HepG2 (cell line): ENCODE data around the gene HOXA4. TPM values are rescaled to one million over a fixed set of nuclear protein-coding genes. Genes with fewer than 3 reads are reported as not detected.

Experiments
- ATAC-seq: fragments of 200-7000 bp; cut with Tn5 transposase; 3 replicates; pipeline ENCODE4 v1.9.1; 2020; ENCODE audit warnings: mild to moderate bottlenecking, moderate library complexity
- BruUV-seq: library from RNA; stranded (reverse); fragments of 400-500 nt; replicated peaks from 2 replicates; lab custom pipeline; 2021; lab: Mats Ljungman, UMichigan
- CTCF ChIA-PET: fragments of 300-600 bp; formaldehyde crosslinking; extraction: SDS; loops from one replicate; lab custom pipeline; 2021; ENCODE audit warnings: low total read pairs, inconsistent platforms, low intra/inter-chr PET ratio; lab: Yijun Ruan, JAX
- POLR2A ChIA-PET: fragments of 350-600 bp; sonication (Branson Sonifier 250); formaldehyde crosslinking; loops from one replicate; lab custom pipeline; 2020; ENCODE audit warnings: antibody characterized with exemption, inconsistent platforms; lab: Yijun Ruan, JAX
- DNase-seq: peaks from one replicate; pipeline ENCODE4 v3.0.0-alpha.2; 2015; ENCODE audit warnings: low spot score
- FAIRE-seq: peaks from 3 replicates; lab custom pipeline; 2011; peaks lifted over from hg19 to GRCh38; lab: Jason Lieb, UNC
- H2AFZ ChIP-seq: one replicate; pipeline ENCODE4 v1.6.1; 2011; ENCODE audit warnings: low read length, inconsistent platforms
- H3K27ac ChIP-seq: fragments of 300-600 bp; 3 replicates; pipeline ENCODE4 v1.8.0; 2011; ENCODE audit warnings: mixed run types, mild to moderate bottlenecking, mixed read lengths, low read length, inconsistent platforms; ENCODE audit not compliant: insufficient read depth; ENCODE audit errors: extremely low read length
- H3K27me3 ChIP-seq, 2 experiments: fragments of 200-600 bp in 1 of 2; 2 replicates in 1 of 2; 3 replicates in 1 of 2; pipeline versions ENCODE4 v1.6.0 to v1.8.0; 2011; ENCODE audit warnings: low read length in 2 of 2, mild to moderate bottlenecking in 2 of 2, moderate library complexity in 2 of 2, inconsistent platforms in 1 of 2; ENCODE audit not compliant: insufficient read depth in 2 of 2, control insufficient read depth in 1 of 2
- H3K36me3 ChIP-seq, 2 experiments: fragments of 200-600 bp in 1 of 2; replicated peaks in 1 of 2; 2 replicates in 1 of 2; 3 replicates in 1 of 2; pipeline versions ENCODE4 v1.5.1 to v1.8.0; 2011; ENCODE audit warnings: low read length in 2 of 2, inconsistent platforms in 1 of 2; ENCODE audit not compliant: insufficient read depth in 2 of 2, control insufficient read depth in 1 of 2
- H3K4me1 ChIP-seq: 2 replicates; pipeline ENCODE4 v1.5.1; 2012; ENCODE audit warnings: low read length, inconsistent platforms; ENCODE audit not compliant: insufficient read depth
- H3K4me2 ChIP-seq: 2 replicates; pipeline ENCODE4 v1.6.0; 2011; ENCODE audit warnings: low read depth, low read length, inconsistent platforms
- H3K4me3 ChIP-seq, 3 experiments: fragments of 200-600 bp in 1 of 3; sonication (generic), shearing (Covaris generic) in 1 of 3; replicated peaks in 1 of 3; 2 replicates each; pipeline ENCODE4 v1.5.1; 2011 to 2016; ENCODE audit warnings: low read length in 3 of 3, inconsistent platforms in 2 of 3, low read depth in 2 of 3, mild to moderate bottlenecking in 2 of 3, control low read depth in 1 of 3, mixed read lengths in 1 of 3; ENCODE audit not compliant: insufficient read depth in 1 of 3
- H3K79me2 ChIP-seq: one replicate; pipeline ENCODE4 v1.6.1; 2011; ENCODE audit warnings: low read length, inconsistent platforms; ENCODE audit not compliant: insufficient read depth
- H3K9ac ChIP-seq: 2 replicates; pipeline ENCODE4 v1.6.0; 2011; ENCODE audit warnings: mild to moderate bottlenecking, low read depth, low read length, inconsistent platforms; ENCODE audit not compliant: insufficient read depth
- H3K9me3 ChIP-seq: 2 replicates; pipeline ENCODE4 v1.5.1; 2012; ENCODE audit warnings: mild to moderate bottlenecking, low read length
- H4K20me1 ChIP-seq: 2 replicates; pipeline ENCODE4 v1.6.0; 2011; ENCODE audit warnings: inconsistent platforms, mild to moderate bottlenecking, low read length, moderate library complexity; ENCODE audit not compliant: insufficient read depth
- HES4 ChIP-seq: sonication (generic); formaldehyde crosslinking; IDR thresholded peaks from 2 replicates; pipeline ENCODE4 v1.9.0; 2021; ENCODE audit warnings: mild to moderate bottlenecking, missing genetic modification reagents, borderline replicate concordance
- HOXA3 ChIP-seq: sonication (generic); formaldehyde crosslinking; IDR thresholded peaks from 2 replicates; pipeline ENCODE4 v1.5.0; 2020; ENCODE audit warnings: missing genetic modification reagents
- MTA1 ChIP-seq: sonication (generic); formaldehyde crosslinking; IDR thresholded peaks from 2 replicates; pipeline ENCODE4 v1.4.0; 2020; ENCODE audit warnings: missing genetic modification reagents, mild to moderate bottlenecking, borderline replicate concordance
- MTA3 ChIP-seq: sonication (generic); formaldehyde crosslinking; IDR thresholded peaks from 2 replicates; pipeline ENCODE4 v1.4.0; 2020; ENCODE audit warnings: missing genetic modification reagents
- NFE2L1 ChIP-seq: sonication (generic); formaldehyde crosslinking; IDR thresholded peaks from 2 replicates; pipeline ENCODE4 v1.4.0; 2020; ENCODE audit warnings: missing genetic modification reagents, mild to moderate bottlenecking, borderline replicate concordance
- TCF12 ChIP-seq, 2 experiments: fragments of 450-650 bp in 1 of 2; sonication (generic) in 1 of 2; formaldehyde crosslinking in 1 of 2; IDR thresholded peaks; 2 replicates each; pipeline versions ENCODE4 v1.6.1 to v1.8.0; 2017 to 2022; ENCODE audit warnings: antibody characterized with exemption in 1 of 2, mild to moderate bottlenecking in 1 of 2, missing genetic modification reagents in 1 of 2, moderate library complexity in 1 of 2
- TMF1 ChIP-seq: sonication (generic); formaldehyde crosslinking; IDR thresholded peaks from 2 replicates; pipeline ENCODE4 v1.8.1; 2022; ENCODE audit warnings: low read depth, missing genetic modification reagents
- ZFAT ChIP-seq: sonication (generic); formaldehyde crosslinking; conservative IDR thresholded peaks from 2 replicates; pipeline ENCODE4 v1.8.1; 2023; ENCODE audit warnings: missing genetic modification reagents, inconsistent platforms
- ZFX ChIP-seq: sonication (generic); formaldehyde crosslinking; IDR thresholded peaks from 2 replicates; pipeline ENCODE4 v1.4.0; 2020; ENCODE audit warnings: mild to moderate bottlenecking, low read depth, missing genetic modification reagents, moderate library complexity
- ZNF430 ChIP-seq: sonication (generic); formaldehyde crosslinking; IDR thresholded peaks from 2 replicates; pipeline ENCODE4 v1.9.0; 2021; ENCODE audit warnings: mild to moderate bottlenecking, missing genetic modification reagents
- WGBS: methylation state at CpG from one replicate; pipeline ENCODE4 v1.1.6; 2017; ENCODE audit warnings: low lambda C conversion rate; 5-methylcytosine and 5-hydroxymethylcytosine counted together
- in situ Hi-C: cut with HindIII; loops from 2 replicates; pipeline ENCODE4 v1.10.0; 2017; ENCODE audit warnings: low pct_unique_long_range_greater_than_20kb; ENCODE audit not compliant: extremely low pct_ligation_motif_present
- intact Hi-C: fragments of 100-400 bp; cut with micrococcal nuclease; formaldehyde crosslinking; loops from one replicate; pipeline ENCODE4 v1.10.0; 2022; ENCODE audit not compliant: unreplicated experiment
- polyA plus RNA-seq, 8 experiments: library from polyadenylated mRNA; depleted of rRNA in 3 of 8; stranded (reverse) in 7 of 8; unstranded in 1 of 8; fragments of >200 nt; fragmentation: Illumina TruSeq in 4 of 8; extraction: Trizol in 4 of 8; gene quantifications; 2 replicates each; pipeline versions ENCODE4 v1.2.1 to v1.2.3, GENCODE V29; 2011 to 2016; ENCODE audit warnings: low read depth in 4 of 8, missing spikeins in 1 of 8, mixed read lengths in 1 of 8; ENCODE audit not compliant: insufficient read depth in 1 of 8
- total RNA-seq, 5 experiments: library from RNA; depleted of rRNA; stranded (reverse); fragments of >200 nt; fragmentation: Illumina TruSeq; extraction: Trizol; gene quantifications; 2 replicates each; pipeline ENCODE4 v1.2.3, GENCODE V29; 2016; ENCODE audit warnings: low read depth in 1 of 5
- TF ChIP-seq, protein P1 (sequence below): sonication (generic); formaldehyde crosslinking; IDR thresholded peaks from 2 replicates; pipeline ENCODE4 v1.5.1; 2020; ENCODE audit warnings: missing genetic modification reagents, mild to moderate bottlenecking, borderline replicate concordance

Gene HOXA4
- total and polyA plus RNA-seq, 2 of the 13 experiments (the other 11 are each of a cell fraction or from before 2014, with no cell fraction given): 2.4 to 5.4 TPM

DNA sequence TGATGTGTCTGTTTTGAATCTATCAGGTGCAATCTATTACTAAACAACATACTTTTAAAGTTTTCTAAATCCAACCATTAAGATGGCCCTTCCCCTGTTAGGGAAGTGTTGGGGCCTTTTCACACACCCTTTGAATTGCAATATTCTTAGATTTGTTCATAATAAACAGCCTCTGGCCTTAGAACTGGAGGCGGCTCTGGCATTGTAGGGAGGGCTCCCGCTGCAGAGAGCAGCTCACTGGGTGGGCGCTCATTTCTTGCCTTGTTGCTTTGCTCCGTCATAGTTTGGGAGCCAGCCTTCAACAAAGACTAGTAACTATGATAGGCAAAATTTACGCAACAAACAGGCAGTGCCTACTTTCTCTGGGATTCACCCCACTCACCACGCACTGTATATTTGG is 47.8 kb upstream of the HOXA4 start:
- FAIRE-seq (no peak), DNase-seq (no peak), ATAC-seq (no peak)
- intact Hi-C loops: no loop called here
- TF ChIP-seq, protein P1, sequence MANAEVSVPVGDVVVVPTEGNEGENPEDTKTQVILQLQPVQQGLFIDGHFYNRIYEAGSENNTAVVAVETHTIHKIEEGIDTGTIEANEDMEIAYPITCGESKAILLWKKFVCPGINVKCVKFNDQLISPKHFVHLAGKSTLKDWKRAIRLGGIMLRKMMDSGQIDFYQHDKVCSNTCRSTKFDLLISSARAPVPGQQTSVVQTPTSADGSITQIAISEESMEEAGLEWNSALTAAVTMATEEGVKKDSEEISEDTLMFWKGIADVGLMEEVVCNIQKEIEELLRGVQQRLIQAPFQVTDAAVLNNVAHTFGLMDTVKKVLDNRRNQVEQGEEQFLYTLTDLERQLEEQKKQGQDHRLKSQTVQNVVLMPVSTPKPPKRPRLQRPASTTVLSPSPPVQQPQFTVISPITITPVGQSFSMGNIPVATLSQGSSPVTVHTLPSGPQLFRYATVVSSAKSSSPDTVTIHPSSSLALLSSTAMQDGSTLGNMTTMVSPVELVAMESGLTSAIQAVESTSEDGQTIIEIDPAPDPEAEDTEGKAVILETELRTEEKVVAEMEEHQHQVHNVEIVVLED (CRISPR knock-in tag): no peak
- TF ChIP-seq ZFAT (CRISPR knock-in tag) (no peak), TMF1 (CRISPR knock-in tag) (no peak), MTA3 (CRISPR knock-in tag) (no peak), HES4 (CRISPR knock-in tag) (no peak), ZFX (CRISPR knock-in tag) (no peak), MTA1 (CRISPR knock-in tag) (no peak), ZNF430 (no peak), HOXA3 (CRISPR knock-in tag) (no peak), TCF12 (IDR thresholded peaks at IDR 0.05) (no peak), TCF12 (CRISPR knock-in tag; IDR thresholded peaks at IDR 0.05) (no peak), NFE2L1 (CRISPR knock-in tag) (no peak)
- no peak overlapping the region for H3K4me3 ChIP-seq
- no peaks in the 10 kb centered on the region for H3K79me2 ChIP-seq
- H3K27ac ChIP-seq: no peak overlapping the region
- H3K9me3 ChIP-seq: no peaks in the 10 kb centered on the region
- H3K36me3 ChIP-seq: no peaks in the 10 kb centered on the region
- no peak overlapping the region for H3K9ac ChIP-seq
- POLR2A ChIA-PET: no interaction called here
- no TSS peak for BruUV-seq
- H3K4me2 ChIP-seq: no peak overlapping the region
- H3K27me3 ChIP-seq: peaks cover 10 to 79% of the 10 kb centered on the region in 2 experiments
- in situ Hi-C loops: no loop called here
- no peaks in the 10 kb centered on the region for H4K20me1 ChIP-seq
- H3K4me1 ChIP-seq: peaks cover 21% of the 10 kb centered on the region
- no peak overlapping the region for H2AFZ ChIP-seq
- WGBS: 93% methylated on average over 6 of the region's 6 CpGs
- CTCF ChIA-PET: no interaction called here
